ENCODE results near the gene SLC34A1. TPM values are rescaled to one million over a fixed set of nuclear protein-coding genes. Genes with fewer than 3 reads are reported as not detected.

Gene SLC34A1
- polyA plus RNA-seq, 4 donors = 0.01 to 0.07 TPM; not detected in 2

GRCh38 chr5:177393206-177393765, 9.1 kb downstream of the SLC34A1 start:
- Histone ChIP-seq H3K36me3 (ENCODE audit: control insufficient read depth in 3 of 3, insufficient read depth in 2 of 3, low read depth in 1 of 3, low read length in 3 of 3) (no peaks in the 10 kb centered on the region), H3K4me1 (ENCODE audit: control insufficient read depth in 3 of 3, insufficient read depth in 2 of 3, low read depth in 1 of 3, low read length in 2 of 3) (no peaks in the 10 kb centered on the region), H3K9me3 (ENCODE audit: control insufficient read depth in 2 of 2, insufficient read depth in 1 of 2, low read depth in 1 of 2, low read length in 1 of 2) (no peaks in the 10 kb centered on the region), H3K27ac (ENCODE audit: low read depth in 1 of 3, low read length in 2 of 3) (no peak overlapping the region), H3K27me3 (ENCODE audit: control insufficient read depth in 3 of 3, insufficient read depth in 3 of 3, low read length in 3 of 3) (peaks cover 0 to 18% (median 0%) of the 10 kb centered on the region in 3 donors), H3K4me3 (ENCODE audit: low read depth in 1 of 3, low read length in 3 of 3) (no peak overlapping the region)
- WGBS, 3 donors = 69 to 78% (median 70%) methylated on average over 1 of the region's 1 CpG
- DNase-seq (no peak), FAIRE-seq (no peak)

DNA sequence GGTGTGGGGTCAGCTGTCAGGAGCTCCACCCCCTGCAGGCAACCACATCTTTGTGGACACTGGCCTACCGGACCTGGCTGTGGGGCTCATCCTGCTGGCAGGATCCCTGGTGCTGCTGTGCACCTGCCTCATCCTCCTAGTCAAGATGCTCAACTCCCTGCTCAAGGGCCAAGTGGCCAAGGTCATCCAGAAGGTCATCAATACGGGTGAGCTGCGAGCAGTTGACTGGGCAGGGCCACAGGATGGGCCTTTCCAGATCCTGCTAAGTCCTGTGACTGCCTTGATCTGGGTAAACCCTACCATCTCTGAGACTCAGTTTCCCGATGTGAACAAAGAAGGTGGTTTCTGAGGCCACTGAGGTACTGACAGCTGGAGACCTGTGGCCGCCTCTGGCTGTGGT, 9.8 kb downstream of the SLC34A1 start:
- Histone ChIP-seq H3K4me3 (ENCODE audit: low read depth in 1 of 3, low read length in 3 of 3) (no peak overlapping the region), H3K27me3 (ENCODE audit: control insufficient read depth in 3 of 3, insufficient read depth in 3 of 3, low read length in 3 of 3) (peaks cover 0 to 25% (median 0%) of the 10 kb centered on the region in 3 donors), H3K4me1 (ENCODE audit: control insufficient read depth in 3 of 3, insufficient read depth in 2 of 3, low read depth in 1 of 3, low read length in 2 of 3) (no peaks in the 10 kb centered on the region), H3K36me3 (ENCODE audit: control insufficient read depth in 3 of 3, insufficient read depth in 2 of 3, low read depth in 1 of 3, low read length in 3 of 3) (no peaks in the 10 kb centered on the region), H3K27ac (ENCODE audit: low read depth in 1 of 3, low read length in 2 of 3) (no peak overlapping the region), H3K9me3 (ENCODE audit: control insufficient read depth in 2 of 2, insufficient read depth in 1 of 2, low read depth in 1 of 2, low read length in 1 of 2) (no peaks in the 10 kb centered on the region)
- WGBS, 3 donors = 65 to 76% (median 72%) methylated on average over 5 of the region's 5 CpGs
- no peak for FAIRE-seq
- no peak for DNase-seq

- 62 to 88% (median 77%) methylated on average over 2 to 8 of the region's 8 CpGs for WGBS, 3 donors
- no peaks in the 10 kb centered on the region for H3K9me3 ChIP-seq (ENCODE audit: control insufficient read depth in 2 of 2, insufficient read depth in 1 of 2, low read depth in 1 of 2, low read length in 1 of 2)
- FAIRE-seq = no peak
Measured at GRCh38 chr5:177396078-177396477, 11.8 kb downstream of the SLC34A1 start.

DNA sequence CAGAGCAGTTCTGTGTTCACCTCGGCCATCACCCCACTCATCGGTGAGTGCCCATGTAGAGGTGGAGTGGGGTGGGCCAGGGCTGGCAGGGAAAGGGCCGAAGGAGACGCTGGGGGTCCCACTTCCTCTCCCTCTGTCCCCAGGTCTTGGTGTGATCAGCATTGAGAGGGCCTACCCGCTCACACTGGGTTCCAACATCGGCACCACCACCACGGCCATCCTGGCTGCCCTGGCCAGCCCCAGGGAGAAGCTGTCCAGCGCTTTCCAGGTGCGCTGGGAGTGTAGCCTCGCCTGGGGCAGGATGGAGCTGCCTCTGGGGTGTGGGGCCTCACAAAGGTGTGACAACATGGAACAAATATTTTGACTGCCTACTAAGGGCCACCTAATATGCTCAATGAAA, 12.6 kb downstream of the SLC34A1 start:
- WGBS, 3 donors = 86 to 94% (median 90%) methylated on average over 10 of the region's 10 CpGs
- Histone ChIP-seq H3K9me3 (ENCODE audit: control insufficient read depth in 2 of 2, insufficient read depth in 1 of 2, low read depth in 1 of 2, low read length in 1 of 2) (no peaks in the 10 kb centered on the region), H3K36me3 (ENCODE audit: control insufficient read depth in 3 of 3, insufficient read depth in 2 of 3, low read depth in 1 of 3, low read length in 3 of 3) (no peaks in the 10 kb centered on the region), H3K27me3 (ENCODE audit: control insufficient read depth in 3 of 3, insufficient read depth in 3 of 3, low read length in 3 of 3) (peaks cover 0 to 53% (median 0%) of the 10 kb centered on the region in 3 donors), H3K4me3 (ENCODE audit: low read depth in 1 of 3, low read length in 3 of 3) (no peak overlapping the region), H3K27ac (ENCODE audit: low read depth in 1 of 3, low read length in 2 of 3) (no peak overlapping the region), H3K4me1 (ENCODE audit: control insufficient read depth in 3 of 3, insufficient read depth in 2 of 3, low read depth in 1 of 3, low read length in 2 of 3) (peaks cover 0 to 9% (median 0%) of the 10 kb centered on the region in 3 donors)
- no peak for FAIRE-seq
- no peak for DNase-seq

More at GRCh38 chr5:177396078-177396477, 11.8 kb downstream of the SLC34A1 start:
- peaks cover 0 to 9% (median 0%) of the 10 kb centered on the region in 3 donors for H3K4me1 ChIP-seq (ENCODE audit: control insufficient read depth in 3 of 3, insufficient read depth in 2 of 3, low read depth in 1 of 3, low read length in 2 of 3)
- no peak overlapping the region for H3K4me3 ChIP-seq (ENCODE audit: low read depth in 1 of 3, low read length in 3 of 3)
- no peak overlapping the region for H3K27ac ChIP-seq (ENCODE audit: low read depth in 1 of 3, low read length in 2 of 3)
- no peaks in the 10 kb centered on the region for H3K36me3 ChIP-seq (ENCODE audit: control insufficient read depth in 3 of 3, insufficient read depth in 2 of 3, low read depth in 1 of 3, low read length in 3 of 3)
- no peak for DNase-seq
- H3K27me3 ChIP-seq (ENCODE audit: control insufficient read depth in 3 of 3, insufficient read depth in 3 of 3, low read length in 3 of 3) = peaks cover 0 to 46% (median 0%) of the 10 kb centered on the region in 3 donors

GRCh38 chr5:177397875-177398390, 13.7 kb downstream of the SLC34A1 start:
- H3K36me3 ChIP-seq (ENCODE audit: control insufficient read depth in 3 of 3, insufficient read depth in 2 of 3, low read depth in 1 of 3, low read length in 3 of 3) = no peaks in the 10 kb centered on the region
- FAIRE-seq (no peak), DNase-seq (no peak)
- no peak overlapping the region for H3K4me3 ChIP-seq (ENCODE audit: low read depth in 1 of 3, low read length in 3 of 3)
- WGBS, 3 donors = 84 to 88% (median 87%) methylated on average over 16 of the region's 16 CpGs
- no peak overlapping the region for H3K27ac ChIP-seq (ENCODE audit: low read depth in 1 of 3, low read length in 2 of 3)
- peaks cover 0 to 65% (median 0%) of the 10 kb centered on the region in 3 donors for H3K27me3 ChIP-seq (ENCODE audit: control insufficient read depth in 3 of 3, insufficient read depth in 3 of 3, low read length in 3 of 3)
- H3K9me3 ChIP-seq (ENCODE audit: control insufficient read depth in 2 of 2, insufficient read depth in 1 of 2, low read depth in 1 of 2, low read length in 1 of 2) = no peaks in the 10 kb centered on the region
- peaks cover 0 to 19% (median 0%) of the 10 kb centered on the region in 3 donors for H3K4me1 ChIP-seq (ENCODE audit: control insufficient read depth in 3 of 3, insufficient read depth in 2 of 3, low read depth in 1 of 3, low read length in 2 of 3)

GRCh38 chr5:177399997-177400868, 16.0 kb downstream of the SLC34A1 start, which contains the start of gene PFN3:
Gene PFN3, minus strand, starts transcription at chr5:177400661. Its CDS starts 85 bp downstream, at chr5:177400576.
- H3K9me3 ChIP-seq (ENCODE audit: control insufficient read depth in 2 of 2, insufficient read depth in 1 of 2, low read depth in 1 of 2, low read length in 1 of 2) = no peaks in the 10 kb centered on the region
- peaks cover 0 to 38% (median 2%) of the 10 kb centered on the region in 3 donors for H3K4me1 ChIP-seq (ENCODE audit: control insufficient read depth in 3 of 3, insufficient read depth in 2 of 3, low read depth in 1 of 3, low read length in 2 of 3)
- 27 to 53% (median 37%) methylated on average over 87 to 92 of the region's 92 CpGs for WGBS, 3 donors
- no peak for FAIRE-seq
- DNase-seq = peak; percentile 60 to 83
- H3K36me3 ChIP-seq (ENCODE audit: control insufficient read depth in 3 of 3, insufficient read depth in 2 of 3, low read depth in 1 of 3, low read length in 3 of 3) = no peaks in the 10 kb centered on the region
- H3K27ac ChIP-seq (ENCODE audit: low read depth in 1 of 3, low read length in 2 of 3) = no peak within 1 kb of the TSS
- peaks cover 0 to 77% (median 0%) of the 10 kb centered on the region in 3 donors for H3K27me3 ChIP-seq (ENCODE audit: control insufficient read depth in 3 of 3, insufficient read depth in 3 of 3, low read length in 3 of 3)
- H3K4me3 ChIP-seq (ENCODE audit: low read depth in 1 of 3, low read length in 3 of 3) = no peak within 1 kb of the TSS

GRCh38 chr5:177402271-177403043, 18.2 kb downstream of the SLC34A1 start:
- WGBS, 3 donors = 11 to 16% (median 14%) methylated on average over 49 of the region's 49 CpGs
- no peaks in the 10 kb centered on the region for H3K36me3 ChIP-seq (ENCODE audit: control insufficient read depth in 3 of 3, insufficient read depth in 2 of 3, low read depth in 1 of 3, low read length in 3 of 3)
- H3K4me1 ChIP-seq (ENCODE audit: control insufficient read depth in 3 of 3, insufficient read depth in 2 of 3, low read depth in 1 of 3, low read length in 2 of 3) = peaks cover 0 to 38% (median 2%) of the 10 kb centered on the region in 3 donors
- peak overlapping the region in 2 of 3 donors; percentile 47 to 82 for H3K27ac ChIP-seq (ENCODE audit: low read depth in 1 of 3, low read length in 2 of 3)
- no peaks in the 10 kb centered on the region for H3K9me3 ChIP-seq (ENCODE audit: control insufficient read depth in 2 of 2, insufficient read depth in 1 of 2, low read depth in 1 of 2, low read length in 1 of 2)
- no peak for FAIRE-seq
- DNase-seq = peak; percentile 85 to 89
- H3K27me3 ChIP-seq (ENCODE audit: control insufficient read depth in 3 of 3, insufficient read depth in 3 of 3, low read length in 3 of 3) = peaks cover 0 to 81% (median 0%) of the 10 kb centered on the region in 3 donors
- H3K4me3 ChIP-seq (ENCODE audit: low read depth in 1 of 3, low read length in 3 of 3) = peak overlapping the region in 2 of 3 donors; percentile 43 to 73

All from small intestine (tissue), 7 donors.